Endodermal cell (in vitro differentiated cells): ENCODE results near the gene TIPIN. TPM values are rescaled to one million over a fixed set of nuclear protein-coding genes. Genes with fewer than 3 reads are reported as not detected.

Experiments used
- DNase-seq: peaks from one replicate; pipeline ENCODE4 v3.0.0-alpha.2; 2017
- H3K27ac ChIP-seq: 2 replicates; pipeline ENCODE4 v1.5.1; 2013; ENCODE audit warnings: mild to moderate bottlenecking, low read depth, low read length, moderate library complexity
- H3K27me3 ChIP-seq: 2 replicates; pipeline ENCODE4 v1.6.1; 2013; ENCODE audit warnings: mild to moderate bottlenecking, low read length, moderate library complexity; ENCODE audit not compliant: insufficient read depth, control insufficient read depth, poor library complexity, severe bottlenecking
- H3K36me3 ChIP-seq: 2 replicates; pipeline ENCODE4 v1.7.0; 2013; ENCODE audit warnings: mild to moderate bottlenecking, low read length, moderate library complexity; ENCODE audit not compliant: control insufficient read depth, insufficient read depth
- H3K4me1 ChIP-seq: one replicate; pipeline ENCODE4 v1.7.0; 2013; ENCODE audit warnings: low read length; ENCODE audit not compliant: control insufficient read depth, insufficient read depth
- H3K4me3 ChIP-seq: 2 replicates; pipeline ENCODE4 v1.5.1; 2013; ENCODE audit warnings: mild to moderate bottlenecking, low read length, moderate library complexity
- H3K9ac ChIP-seq: 2 replicates; pipeline ENCODE4 v1.6.1; 2013; ENCODE audit warnings: mild to moderate bottlenecking, low read length, moderate library complexity; ENCODE audit not compliant: poor library complexity, severe bottlenecking; ENCODE audit errors: extremely low read depth
- H3K9me3 ChIP-seq: 2 replicates; pipeline ENCODE4 v1.6.1; 2013; ENCODE audit warnings: mild to moderate bottlenecking, low read length, moderate library complexity; ENCODE audit not compliant: control insufficient read depth
- H3K27ac Mint-ChIP-seq: 2 replicates; pipeline ENCODE4 v1.8.0; 2020; ENCODE audit warnings: mixed read lengths
- H3K27me3 Mint-ChIP-seq: 2 replicates; pipeline ENCODE4 v1.8.0; 2021; ENCODE audit warnings: mild to moderate bottlenecking, mixed read lengths; ENCODE audit not compliant: insufficient read depth
- H3K36me3 Mint-ChIP-seq: 2 replicates; pipeline ENCODE4 v1.8.0; 2020; ENCODE audit warnings: low read depth, mixed read lengths
- H3K4me1 Mint-ChIP-seq: 2 replicates; pipeline ENCODE4 v1.8.0; 2020; ENCODE audit warnings: mixed read lengths
- H3K4me3 Mint-ChIP-seq: 2 replicates; pipeline ENCODE4 v1.8.0; 2020; ENCODE audit warnings: mild to moderate bottlenecking, moderate library complexity, mixed read lengths
- H3K9me3 Mint-ChIP-seq: 2 replicates; pipeline ENCODE4 v1.8.0; 2020; ENCODE audit warnings: mild to moderate bottlenecking, mixed read lengths
- WGBS, 2 experiments: methylation state at CpG; one replicate each; pipeline versions ENCODE4 v1.1.5 to v1.1.7; 2013; ENCODE audit warnings: missing lambda C conversion rate in 2 of 2, mixed read lengths in 1 of 2; ENCODE audit not compliant: insufficient coverage in 1 of 2, insufficient read length in 1 of 2; 5-methylcytosine and 5-hydroxymethylcytosine counted together
- long read RNA-seq, 4 experiments: library from polyadenylated mRNA in 2 of 4; library from RNA in 1 of 4; library from capped mRNA in 1 of 4; stranded (forward) in 3 of 4; unstranded in 1 of 4; transcript quantifications; one replicate each; pipeline ENCODE4 v2.0.0, GENCODE V29; 2020 to 2021; ENCODE audit warnings: inconsistent platforms in 1 of 4
- polyA plus RNA-seq, 2 experiments: library from polyadenylated mRNA; stranded (reverse); fragments of 50-300 nt; gene quantifications; one replicate each; pipeline ENCODE4 v1.2.3, GENCODE V29; 2013
- total RNA-seq, 2 donors: library from RNA; stranded (reverse); fragmentation: NEBNext Ultra II Directional in 1 of 2; extraction: Animal tissue kit (Norgen Biotek cat#: 25700) in 1 of 2; gene quantifications; 2 replicates in 1 of 2; 3 replicates in 1 of 2; pipeline ENCODE4 v1.2.1, GENCODE V29; 2021
- TF ChIP-seq, protein P1 (sequence below): fragments of 200-600 bp; sonication (generic); conservative IDR thresholded peaks from 2 replicates; pipeline ENCODE4 v1.5.0; 2021; ENCODE audit warnings: antibody characterized with exemption, mild to moderate bottlenecking

TIPIN gene
- 10 to 100 TPM; 19.7 to 25.5 TPM for total RNA-seq
- polyA plus RNA-seq (2013, experiment 1 of 2): 21.3 TPM
- polyA plus RNA-seq (2013, experiment 2 of 2): 22.4 TPM
- long read RNA-seq, experiment 1, partial matches to known transcripts: 6 of 14 reads
- long read RNA-seq, experiment 1, other reads (novel, unspliced or antisense): 5 of 14 reads
- long read RNA-seq, experiment 2, transcript TIPIN-201 (8 exons, 1,744 nt): major isoform, 10 of 21 reads
- long read RNA-seq, experiment 2, partial matches to known transcripts: 5 of 21 reads
- long read RNA-seq, experiment 2, other reads (novel, unspliced or antisense): 5 of 21 reads
- long read RNA-seq, experiment 3, transcript TIPIN-201 (8 exons, 1,744 nt): major isoform, 20 of 30 reads
- long read RNA-seq, experiment 3, partial matches to known transcripts: 4 of 30 reads
- long read RNA-seq, experiment 3, other reads (novel, unspliced or antisense): 5 of 30 reads
- long read RNA-seq, experiment 4, transcript TIPIN-201 (8 exons, 1,744 nt): major isoform, 21 of 33 reads
- long read RNA-seq, experiment 4, partial matches to known transcripts: 1 of 33 reads
- long read RNA-seq, experiment 4, other reads (novel, unspliced or antisense): 10 of 33 reads

- Histone ChIP-seq H3K36me3 (peaks cover 9% of the 10 kb centered on the region), H3K9ac (peak within 1 kb of the TSS; percentile 87), H3K27ac (peak within 1 kb of the TSS; percentile 19), H3K27me3 (no peaks in the 10 kb centered on the region), H3K4me1 (no peaks in the 10 kb centered on the region), H3K9me3 (no peaks in the 10 kb centered on the region), H3K4me3 (peak within 1 kb of the TSS; percentile 95)
- Mint-ChIP-seq H3K9me3 (no peaks in the 10 kb centered on the region), H3K4me1 (peaks cover 6% of the 10 kb centered on the region), H3K27ac (peak within 1 kb of the TSS; percentile 98), H3K36me3 (peaks cover 16% of the 10 kb centered on the region), H3K4me3 (peak within 1 kb of the TSS; percentile 91), H3K27me3 (no peaks in the 10 kb centered on the region)
- 12 to 19% methylated on average over 27 to 47 of the region's 51 CpGs for WGBS, 2 experiments
- peak; percentile 98 for DNase-seq
- TF ChIP-seq, protein P1, sequence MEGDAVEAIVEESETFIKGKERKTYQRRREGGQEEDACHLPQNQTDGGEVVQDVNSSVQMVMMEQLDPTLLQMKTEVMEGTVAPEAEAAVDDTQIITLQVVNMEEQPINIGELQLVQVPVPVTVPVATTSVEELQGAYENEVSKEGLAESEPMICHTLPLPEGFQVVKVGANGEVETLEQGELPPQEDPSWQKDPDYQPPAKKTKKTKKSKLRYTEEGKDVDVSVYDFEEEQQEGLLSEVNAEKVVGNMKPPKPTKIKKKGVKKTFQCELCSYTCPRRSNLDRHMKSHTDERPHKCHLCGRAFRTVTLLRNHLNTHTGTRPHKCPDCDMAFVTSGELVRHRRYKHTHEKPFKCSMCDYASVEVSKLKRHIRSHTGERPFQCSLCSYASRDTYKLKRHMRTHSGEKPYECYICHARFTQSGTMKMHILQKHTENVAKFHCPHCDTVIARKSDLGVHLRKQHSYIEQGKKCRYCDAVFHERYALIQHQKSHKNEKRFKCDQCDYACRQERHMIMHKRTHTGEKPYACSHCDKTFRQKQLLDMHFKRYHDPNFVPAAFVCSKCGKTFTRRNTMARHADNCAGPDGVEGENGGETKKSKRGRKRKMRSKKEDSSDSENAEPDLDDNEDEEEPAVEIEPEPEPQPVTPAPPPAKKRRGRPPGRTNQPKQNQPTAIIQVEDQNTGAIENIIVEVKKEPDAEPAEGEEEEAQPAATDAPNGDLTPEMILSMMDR: no peak
These were observed at the start of gene TIPIN for GRCh38 chr15:66356359-66357236. Gene TIPIN, minus strand, starts transcription at chr15:66356685. Its CDS starts 3,738 bp downstream, at chr15:66352947.

DNA sequence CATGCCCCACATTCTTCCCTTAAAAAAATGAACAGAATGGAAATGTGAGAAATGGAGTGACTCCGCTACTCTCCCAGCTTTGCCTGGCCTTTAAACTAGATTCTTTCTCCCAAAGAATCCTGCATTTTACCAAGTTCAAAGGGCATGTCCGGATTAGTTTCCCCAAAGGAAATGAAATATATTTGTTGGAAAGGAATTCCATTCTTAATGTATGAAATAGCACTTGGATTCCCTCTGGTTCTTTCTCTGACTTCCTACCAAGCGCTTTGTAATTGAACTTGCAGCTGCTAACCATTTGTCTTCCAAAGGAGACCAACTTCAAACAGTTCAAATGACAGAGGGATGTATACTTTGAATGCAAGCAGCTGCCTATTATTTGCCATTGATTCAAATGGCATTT is 49.1 kb upstream of the TIPIN start:
- peak overlapping the region; percentile 5 for H3K27ac ChIP-seq
- H3K9ac ChIP-seq: no peak overlapping the region
- H3K4me3 ChIP-seq: no peak overlapping the region
- Mint-ChIP-seq H3K4me3 (no peak overlapping the region), H3K36me3 (peaks cover 3% of the 10 kb centered on the region), H3K27me3 (no peaks in the 10 kb centered on the region), H3K4me1 (peaks cover 59% of the 10 kb centered on the region), H3K9me3 (no peaks in the 10 kb centered on the region), H3K27ac (no peak overlapping the region)
- 65 to 92% methylated on average over 3 of the region's 3 CpGs for WGBS, 2 experiments
- H3K36me3 ChIP-seq: peaks cover 20% of the 10 kb centered on the region
- H3K4me1 ChIP-seq: peaks cover 36% of the 10 kb centered on the region
- H3K9me3 ChIP-seq: no peaks in the 10 kb centered on the region
- TF ChIP-seq, protein P1: no peak
- no peaks in the 10 kb centered on the region for H3K27me3 ChIP-seq
- DNase-seq: no peak

- TF ChIP-seq, protein P1: no peak
- Mint-ChIP-seq H3K27ac (peak overlapping the region; percentile 93), H3K36me3 (peaks cover 3% of the 10 kb centered on the region), H3K4me3 (no peak overlapping the region), H3K27me3 (no peaks in the 10 kb centered on the region), H3K9me3 (no peaks in the 10 kb centered on the region), H3K4me1 (peaks cover 55% of the 10 kb centered on the region)
- peak; percentile 16 for DNase-seq
- no peak overlapping the region for H3K27ac ChIP-seq
- H3K36me3 ChIP-seq: peaks cover 27% of the 10 kb centered on the region
- H3K4me1 ChIP-seq: peaks cover 33% of the 10 kb centered on the region
- WGBS, 2 experiments: 93% methylated on average over 2 of the region's 2 CpGs; no CpG with 5 or more reads in 1 of the 2 experiments
- no peak overlapping the region for H3K4me3 ChIP-seq
- no peak overlapping the region for H3K9ac ChIP-seq
- H3K27me3 ChIP-seq: no peaks in the 10 kb centered on the region
- H3K9me3 ChIP-seq: no peaks in the 10 kb centered on the region
These were observed 48.5 kb upstream of the TIPIN start for GRCh38 chr15:66405007-66405406.
